Parathyroid adenoma (tissue), 2 donors: ENCODE measurements around the gene ZNF500.

Source experiments
- H2AFZ ChIP-seq: fragments of 300-600 bp; sonication (generic); one replicate; pipeline ENCODE4 v1.7.0; 2017; ENCODE audit warnings: antibody characterized with exemption, mild to moderate bottlenecking
- H3K27ac ChIP-seq: fragments of 300-600 bp; sonication (generic); one replicate; pipeline ENCODE4 v1.7.0; 2017
- H3K27me3 ChIP-seq: fragments of 300-600 bp; sonication (generic); one replicate; pipeline ENCODE4 v1.7.0; 2017; ENCODE audit warnings: low read length; ENCODE audit not compliant: control insufficient read depth, insufficient read depth
- H3K36me3 ChIP-seq: fragments of 300-600 bp; sonication (generic); one replicate; pipeline ENCODE4 v1.7.0; 2017; ENCODE audit warnings: low read length; ENCODE audit not compliant: control insufficient read depth, insufficient read depth
- H3K4me1 ChIP-seq: fragments of 300-600 bp; sonication (generic); one replicate; pipeline ENCODE4 v1.7.0; 2017; ENCODE audit warnings: control low read depth
- H3K4me2 ChIP-seq: fragments of 300-600 bp; sonication (generic); one replicate; pipeline ENCODE4 v1.7.0; 2017; ENCODE audit warnings: low read length
- H3K4me3 ChIP-seq: fragments of 300-600 bp; sonication (generic); one replicate; pipeline ENCODE4 v1.7.0; 2017; ENCODE audit warnings: low read depth, low read length
- H3K79me2 ChIP-seq: fragments of 300-600 bp; sonication (generic); one replicate; pipeline ENCODE4 v1.7.0; 2017; ENCODE audit warnings: control low read depth
- H3K9ac ChIP-seq: fragments of 300-600 bp; sonication (generic); one replicate; pipeline ENCODE4 v1.7.0; 2017; ENCODE audit warnings: mild to moderate bottlenecking
- H3K9me3 ChIP-seq: fragments of 300-600 bp; sonication (generic); one replicate; pipeline ENCODE4 v1.7.0; 2017; ENCODE audit warnings: low read length; ENCODE audit not compliant: control insufficient read depth
- TF ChIP-seq, protein P1 (sequence below): fragments of 300-600 bp; sonication (generic); IDR thresholded peaks from one replicate; pipeline ENCODE4 v1.7.0; 2017; ENCODE audit warnings: antibody characterized with exemption, mild to moderate bottlenecking
- donor health status: primary hyperparathyroidism.

Gene ZNF500

DNA sequence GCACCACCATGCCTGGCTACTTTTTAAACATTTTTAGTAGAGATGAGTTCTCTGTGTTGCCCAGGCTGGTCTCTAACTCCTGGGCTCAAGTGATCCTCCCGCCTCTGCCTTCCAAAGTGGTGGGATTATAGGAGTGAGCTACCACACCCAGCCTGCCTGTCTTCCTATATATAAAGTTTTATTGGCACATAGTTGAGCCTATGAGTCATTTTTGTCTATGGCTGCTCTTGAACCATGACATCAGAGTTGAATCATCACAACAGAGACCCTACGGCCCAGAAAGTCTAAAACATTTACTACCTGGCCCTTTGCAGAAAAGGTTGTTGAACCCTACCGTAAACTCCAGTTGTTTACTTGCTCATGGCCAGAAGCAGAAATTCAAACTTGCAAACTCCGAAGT lies 13.3 kb upstream of the ZNF500 start:
- Histone ChIP-seq H3K27ac (no peak overlapping the region), H2AFZ (no peak overlapping the region), H3K27me3 (no peaks in the 10 kb centered on the region), H3K9ac (no peak overlapping the region), H3K9me3 (no peaks in the 10 kb centered on the region), H3K79me2 (no peaks in the 10 kb centered on the region), H3K4me1 (no peaks in the 10 kb centered on the region), H3K4me2 (no peak overlapping the region), H3K4me3 (no peak overlapping the region), H3K36me3 (no peaks in the 10 kb centered on the region)
- TF ChIP-seq, protein P1, sequence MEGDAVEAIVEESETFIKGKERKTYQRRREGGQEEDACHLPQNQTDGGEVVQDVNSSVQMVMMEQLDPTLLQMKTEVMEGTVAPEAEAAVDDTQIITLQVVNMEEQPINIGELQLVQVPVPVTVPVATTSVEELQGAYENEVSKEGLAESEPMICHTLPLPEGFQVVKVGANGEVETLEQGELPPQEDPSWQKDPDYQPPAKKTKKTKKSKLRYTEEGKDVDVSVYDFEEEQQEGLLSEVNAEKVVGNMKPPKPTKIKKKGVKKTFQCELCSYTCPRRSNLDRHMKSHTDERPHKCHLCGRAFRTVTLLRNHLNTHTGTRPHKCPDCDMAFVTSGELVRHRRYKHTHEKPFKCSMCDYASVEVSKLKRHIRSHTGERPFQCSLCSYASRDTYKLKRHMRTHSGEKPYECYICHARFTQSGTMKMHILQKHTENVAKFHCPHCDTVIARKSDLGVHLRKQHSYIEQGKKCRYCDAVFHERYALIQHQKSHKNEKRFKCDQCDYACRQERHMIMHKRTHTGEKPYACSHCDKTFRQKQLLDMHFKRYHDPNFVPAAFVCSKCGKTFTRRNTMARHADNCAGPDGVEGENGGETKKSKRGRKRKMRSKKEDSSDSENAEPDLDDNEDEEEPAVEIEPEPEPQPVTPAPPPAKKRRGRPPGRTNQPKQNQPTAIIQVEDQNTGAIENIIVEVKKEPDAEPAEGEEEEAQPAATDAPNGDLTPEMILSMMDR, result no peak

DNA sequence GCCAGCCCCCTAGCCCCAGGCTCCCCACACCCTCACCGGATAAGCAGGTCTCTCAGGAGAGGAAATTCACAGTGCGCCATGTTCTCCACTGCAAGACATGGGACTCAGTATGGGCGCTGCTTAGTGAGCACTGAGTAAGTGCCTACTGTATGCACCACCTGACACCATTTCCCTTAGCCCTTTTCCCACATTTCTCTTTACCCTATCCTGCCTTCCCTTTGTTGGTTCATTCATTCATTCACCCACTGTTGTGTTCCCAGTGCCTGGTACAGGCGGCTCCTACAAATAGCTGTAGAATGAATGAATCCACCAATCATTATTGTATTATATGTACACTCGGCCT lies 11.1 kb upstream of the ZNF500 start:
- H3K27ac ChIP-seq, result no peak overlapping the region
- H3K9ac ChIP-seq, result no peak overlapping the region
- no peak overlapping the region for H2AFZ ChIP-seq
- H3K27me3 ChIP-seq, result no peaks in the 10 kb centered on the region
- H3K79me2 ChIP-seq, result no peaks in the 10 kb centered on the region
- no peak overlapping the region for H3K4me3 ChIP-seq
- H3K36me3 ChIP-seq, result no peaks in the 10 kb centered on the region
- no peak overlapping the region for H3K4me2 ChIP-seq
- no peaks in the 10 kb centered on the region for H3K9me3 ChIP-seq
- TF ChIP-seq, protein P1, result no peak
- H3K4me1 ChIP-seq, result no peaks in the 10 kb centered on the region

DNA sequence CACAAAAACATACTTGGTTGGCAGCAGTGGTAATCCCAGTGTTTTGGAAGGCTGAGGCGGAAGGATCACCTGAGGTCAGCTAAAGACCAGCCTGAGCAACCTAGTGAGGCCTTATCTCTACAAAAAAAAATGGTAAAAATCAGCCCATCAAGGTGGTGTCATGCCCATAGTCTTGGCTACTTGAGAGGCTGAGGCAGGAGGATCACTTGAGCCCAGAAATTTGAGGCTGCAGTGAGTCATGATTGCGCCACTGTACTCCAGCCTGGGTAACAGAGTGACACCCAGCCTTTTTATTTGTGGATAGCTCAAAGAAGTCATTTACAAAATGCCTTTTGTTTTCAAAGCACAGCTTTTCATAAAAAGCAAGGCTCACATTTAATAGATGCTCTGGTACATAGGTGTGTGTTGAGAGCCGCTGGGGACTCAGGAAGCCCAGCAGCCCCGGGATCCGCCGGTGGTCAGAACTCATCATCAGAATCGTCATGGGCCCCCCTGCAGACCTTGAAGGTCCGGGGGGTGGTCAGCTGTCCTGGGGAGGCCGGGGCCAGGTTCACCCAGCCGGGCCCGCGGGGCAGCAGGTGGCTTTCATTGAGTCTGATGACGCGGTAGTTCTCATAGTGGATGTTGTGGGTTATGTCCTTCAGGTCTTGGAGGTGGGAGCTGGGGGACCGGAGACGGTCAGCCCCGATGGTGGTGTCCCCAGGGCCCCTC lies 10.5 kb upstream of the ZNF500 start:
- no peaks in the 10 kb centered on the region for H3K4me1 ChIP-seq
- H3K9ac ChIP-seq, result no peak overlapping the region
- no peak overlapping the region for H3K4me2 ChIP-seq
- no peak overlapping the region for H3K27ac ChIP-seq
- H2AFZ ChIP-seq, result no peak overlapping the region
- no peaks in the 10 kb centered on the region for H3K27me3 ChIP-seq
- H3K79me2 ChIP-seq, result no peaks in the 10 kb centered on the region
- H3K9me3 ChIP-seq, result no peaks in the 10 kb centered on the region
- H3K36me3 ChIP-seq, result no peaks in the 10 kb centered on the region
- TF ChIP-seq, protein P1, result no peak
- H3K4me3 ChIP-seq, result no peak overlapping the region

DNA sequence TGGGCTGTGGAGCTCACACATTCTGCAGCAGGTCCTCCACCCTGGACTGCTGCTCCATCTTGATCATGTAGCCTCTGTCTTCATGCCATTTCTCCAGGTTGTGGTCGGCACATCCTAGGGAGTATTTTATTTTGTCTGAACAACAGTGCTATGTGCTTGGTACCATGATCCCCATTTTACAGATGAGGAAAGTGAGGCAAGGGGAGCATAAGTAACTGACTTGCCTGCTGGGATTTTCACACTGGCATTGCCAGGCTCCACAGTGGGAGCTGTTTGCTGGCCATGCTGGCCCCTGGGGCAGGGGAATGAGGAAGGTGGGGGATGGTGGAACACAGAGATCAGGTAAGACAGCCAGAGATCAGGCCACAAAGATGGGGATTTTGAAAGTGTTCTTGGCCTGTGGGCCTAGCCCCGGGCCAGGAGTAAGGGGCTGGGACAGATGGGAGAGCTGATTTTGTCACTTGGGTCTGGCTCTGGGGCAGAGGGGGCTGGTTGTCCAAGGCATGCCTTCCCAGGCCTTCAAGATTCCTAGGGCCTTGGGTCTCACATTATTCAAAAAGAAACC lies 9.3 kb upstream of the ZNF500 start:
- Histone ChIP-seq H3K27ac (no peak overlapping the region), H3K36me3 (no peaks in the 10 kb centered on the region), H3K9ac (no peak overlapping the region), H3K27me3 (no peaks in the 10 kb centered on the region), H3K4me1 (no peaks in the 10 kb centered on the region), H3K4me3 (no peak overlapping the region), H2AFZ (no peak overlapping the region), H3K9me3 (no peaks in the 10 kb centered on the region), H3K4me2 (no peak overlapping the region), H3K79me2 (no peaks in the 10 kb centered on the region)
- TF ChIP-seq, protein P1, result no peak

DNA sequence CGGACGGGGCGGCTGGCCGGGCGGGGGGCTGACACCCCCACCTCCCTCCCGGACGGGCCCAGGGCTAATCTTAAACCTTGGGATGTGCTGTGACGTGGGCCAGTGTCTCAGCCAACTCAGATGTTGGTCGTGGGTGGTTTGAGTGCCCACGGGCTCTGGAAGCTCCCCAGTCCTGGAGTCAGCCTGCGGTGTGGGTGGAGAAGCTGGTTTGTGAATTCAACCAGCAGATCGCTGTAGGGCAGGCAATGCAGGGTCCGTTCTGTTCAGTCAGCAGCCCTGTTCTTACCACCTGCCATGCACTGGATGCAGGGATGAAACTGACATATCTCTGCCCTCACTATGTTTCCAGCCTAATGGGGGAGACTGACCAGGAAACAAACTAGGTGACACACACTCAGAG lies 8.0 kb upstream of the ZNF500 start:
- H3K36me3 ChIP-seq, result no peaks in the 10 kb centered on the region
- TF ChIP-seq, protein P1, result no peak
- no peaks in the 10 kb centered on the region for H3K79me2 ChIP-seq
- H3K4me3 ChIP-seq, result no peak overlapping the region
- no peak overlapping the region for H2AFZ ChIP-seq
- H3K27me3 ChIP-seq, result no peaks in the 10 kb centered on the region
- no peak overlapping the region for H3K4me2 ChIP-seq
- H3K9ac ChIP-seq, result no peak overlapping the region
- H3K4me1 ChIP-seq, result no peaks in the 10 kb centered on the region
- H3K27ac ChIP-seq, result no peak overlapping the region
- H3K9me3 ChIP-seq, result no peaks in the 10 kb centered on the region
